ENCODE results near the gene FRY. TPM values are rescaled to one million over a fixed set of nuclear protein-coding genes. Genes with fewer than 3 reads are reported as not detected.

Gene FRY
- polyA plus RNA-seq, 1 experiment, result 24.6 TPM

- Histone ChIP-seq H3K27me3 (ENCODE audit: control insufficient read depth, insufficient read depth, low read length) (no peaks in the 10 kb centered on the region), H3K9me3 (ENCODE audit: control insufficient read depth, insufficient read depth, low read length) (no peaks in the 10 kb centered on the region), H3K27ac (ENCODE audit: low read depth, low read length) (no peak overlapping the region), H3K4me3 (ENCODE audit: low read depth, low read length) (no peak overlapping the region)
- ChIA-PET POLR2A (no interaction called here), CTCF (no interaction called here)
- DNase-seq (ENCODE audit: low read depth, low spot score), result no peak
- TF ChIP-seq CTCF (IDR thresholded peaks at IDR 0.05; ENCODE audit: low read depth, low read length), result no peak
Observed at GRCh38 chr13:32201809-32202208, 170.2 kb downstream of the FRY start.

GRCh38 chr13:32202268-32202667 lies 170.7 kb downstream of the FRY start:
- Histone ChIP-seq H3K27me3 (ENCODE audit: control insufficient read depth, insufficient read depth, low read length) (no peaks in the 10 kb centered on the region), H3K4me3 (ENCODE audit: low read depth, low read length) (no peak overlapping the region), H3K9me3 (ENCODE audit: control insufficient read depth, insufficient read depth, low read length) (no peaks in the 10 kb centered on the region), H3K27ac (ENCODE audit: low read depth, low read length) (no peak overlapping the region)
- DNase-seq (ENCODE audit: low read depth, low spot score), result no peak
- TF ChIP-seq CTCF (IDR thresholded peaks at IDR 0.05; ENCODE audit: low read depth, low read length), result no peak
- POLR2A ChIA-PET, result no interaction called here
- CTCF ChIA-PET, result no interaction called here

- Histone ChIP-seq H3K9me3 (ENCODE audit: control insufficient read depth, insufficient read depth, low read length) (no peaks in the 10 kb centered on the region), H3K4me3 (ENCODE audit: low read depth, low read length) (no peak overlapping the region), H3K27me3 (ENCODE audit: control insufficient read depth, insufficient read depth, low read length) (no peaks in the 10 kb centered on the region), H3K27ac (ENCODE audit: low read depth, low read length) (no peak overlapping the region)
- ChIA-PET POLR2A (no interaction called here), CTCF (no interaction called here)
- no peak for DNase-seq (ENCODE audit: low read depth, low spot score)
- no peak for TF ChIP-seq CTCF (IDR thresholded peaks at IDR 0.05; ENCODE audit: low read depth, low read length)
Observed at GRCh38 chr13:32203221-32203620, 171.6 kb downstream of the FRY start.

- H3K27ac ChIP-seq (ENCODE audit: low read depth, low read length), result no peak overlapping the region
- POLR2A ChIA-PET, result no interaction called here
- DNase-seq (ENCODE audit: low read depth, low spot score), result no peak
- TF ChIP-seq CTCF (IDR thresholded peaks at IDR 0.05; ENCODE audit: low read depth, low read length), result no peak
- H3K27me3 ChIP-seq (ENCODE audit: control insufficient read depth, insufficient read depth, low read length), result no peaks in the 10 kb centered on the region
- H3K9me3 ChIP-seq (ENCODE audit: control insufficient read depth, insufficient read depth, low read length), result no peaks in the 10 kb centered on the region
- H3K4me3 ChIP-seq (ENCODE audit: low read depth, low read length), result no peak overlapping the region
- CTCF ChIA-PET, result no interaction called here
Observed at GRCh38 chr13:32203736-32204135, 172.2 kb downstream of the FRY start.

GRCh38 chr13:32205431-32206096 lies 174.0 kb downstream of the FRY start:
- Histone ChIP-seq H3K9me3 (ENCODE audit: control insufficient read depth, insufficient read depth, low read length) (no peaks in the 10 kb centered on the region), H3K4me3 (ENCODE audit: low read depth, low read length) (no peak overlapping the region), H3K27me3 (ENCODE audit: control insufficient read depth, insufficient read depth, low read length) (no peaks in the 10 kb centered on the region), H3K27ac (ENCODE audit: low read depth, low read length) (peak overlapping the region; percentile 72)
- ChIA-PET CTCF (interaction anchor here (0.5 kb wide), 1 partner anchor 172 kb away, joined by 3 read pairs; no protein-coding TSS in a partner anchor), POLR2A (interaction anchor here (1.3 kb wide), 1 partner anchor 20 kb away, joined by 5 read pairs; no protein-coding TSS in a partner anchor)
- no peak for TF ChIP-seq CTCF (IDR thresholded peaks at IDR 0.05; ENCODE audit: low read depth, low read length)
- DNase-seq (ENCODE audit: low read depth, low spot score), result peak; percentile 42

All from AG04450 (cell line).